GM12878 (cell line): ENCODE measurements around the gene SCCPDH.

Experiments
- BHLHE40 ChIP-seq, 2 experiments: fragments of 450-650 bp in 1 of 2; IDR thresholded peaks; 2 replicates each; pipeline ENCODE4 v1.6.1; 2011 to 2017; ENCODE audit warnings: low read depth in 2 of 2, borderline replicate concordance in 1 of 2, improper control_type of control experiment in 1 of 2, low read length in 1 of 2, mild to moderate bottlenecking in 1 of 2
- CHD1 ChIP-seq: IDR thresholded peaks from 2 replicates; pipeline ENCODE4 v1.6.1; 2012; ENCODE audit warnings: low read depth, low read length, improper control_type of control experiment
- EGR1 ChIP-seq, 2 experiments: IDR thresholded peaks; 1 replicate in 1 of 2; 2 replicates in 1 of 2; pipeline ENCODE4 v1.6.1; 2011 to 2012; ENCODE audit warnings: low read depth in 2 of 2, low read length in 2 of 2, borderline replicate concordance in 1 of 2, mild to moderate bottlenecking in 1 of 2, moderate library complexity in 1 of 2
- FOS ChIP-seq: IDR thresholded peaks from 3 replicates; pipeline ENCODE4 v1.6.1; 2011; ENCODE audit warnings: borderline replicate concordance; ENCODE audit not compliant: insufficient read length; ENCODE audit errors: extremely low read depth
- HDGF ChIP-seq: fragments of 450-650 bp; IDR thresholded peaks from 2 replicates; pipeline ENCODE4 v1.6.1; 2016; ENCODE audit warnings: antibody characterized with exemption
- NR2C1 ChIP-seq: fragments of 450-650 bp; IDR thresholded peaks from 2 replicates; pipeline ENCODE4 v1.6.1; 2017; ENCODE audit warnings: antibody characterized with exemption, mild to moderate bottlenecking, moderate library complexity
- PAX5 ChIP-seq: IDR thresholded peaks from 2 replicates; pipeline ENCODE4 v1.6.1; 2011; ENCODE audit warnings: low read depth, low read length, borderline replicate concordance
- POLR2A ChIP-seq: IDR thresholded peaks from 2 replicates; pipeline ENCODE4 v1.6.1; 2011; ENCODE audit warnings: low read depth, mild to moderate bottlenecking, low read length
- POLR2AphosphoS5 ChIP-seq: IDR thresholded peaks from 2 replicates; pipeline ENCODE4 v1.6.1; 2011; ENCODE audit warnings: mild to moderate bottlenecking, low read length, inconsistent platforms
- ZNF384 ChIP-seq: IDR thresholded peaks from 2 replicates; pipeline ENCODE4 v1.6.1; 2012; ENCODE audit warnings: low read depth, mild to moderate bottlenecking, low read length, improper control_type of control experiment, borderline replicate concordance
- TF ChIP-seq, protein P1 (sequence below), 3 experiments: IDR thresholded peaks in 2 of 3; conservative IDR thresholded peaks in 1 of 3; 2 replicates each; pipeline ENCODE4 v1.5.1; 2011; ENCODE audit warnings: low read depth in 3 of 3, low read length in 3 of 3, mild to moderate bottlenecking in 3 of 3, control low read depth in 2 of 3, moderate library complexity in 2 of 3, inconsistent platforms in 1 of 3, mixed read lengths in 1 of 3; ENCODE audit not compliant: control insufficient read depth in 2 of 3, insufficient read depth in 1 of 3; ENCODE audit errors: extremely low read depth in 1 of 3

DNA sequence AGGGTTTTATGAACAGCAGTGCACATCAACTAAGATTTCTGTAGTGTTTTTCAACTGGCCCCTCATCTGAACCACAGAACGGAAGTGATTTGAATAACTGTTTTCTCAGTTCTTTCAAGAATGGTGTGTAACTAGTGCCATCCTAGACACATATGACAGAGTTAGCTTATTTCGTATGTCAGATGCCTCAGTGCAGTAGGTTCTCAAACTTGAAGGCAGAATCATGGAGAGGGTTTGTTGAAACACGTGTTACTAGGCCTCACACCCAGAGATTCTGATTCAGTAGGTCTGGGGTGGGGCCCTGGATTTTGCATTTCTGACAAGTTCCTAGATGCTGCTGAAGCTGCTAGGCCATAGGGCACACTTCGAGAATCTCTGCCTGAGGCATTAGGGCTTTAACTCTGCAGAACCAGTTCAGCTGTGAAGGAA, 49.0 kb downstream of the SCCPDH start:
- TF ChIP-seq POLR2A (no peak), POLR2AphosphoS5 (no peak), PAX5 (peak; percentile 84), ZNF384 (no peak), BHLHE40 (IDR thresholded peaks at IDR 0.05; ENCODE audit: borderline replicate concordance in 1 of 2, low read depth in 2 of 2, low read length in 1 of 2) (no peak; a peak in 1 of 4 replicates), FOS (no peak), CHD1 (no peak), EGR1 (IDR thresholded peaks at IDR 0.05; ENCODE audit: borderline replicate concordance in 1 of 2, low read depth in 2 of 2, low read length in 2 of 2) (no peak), HDGF (no peak), NR2C1 (no peak)
- TF ChIP-seq, protein P1, sequence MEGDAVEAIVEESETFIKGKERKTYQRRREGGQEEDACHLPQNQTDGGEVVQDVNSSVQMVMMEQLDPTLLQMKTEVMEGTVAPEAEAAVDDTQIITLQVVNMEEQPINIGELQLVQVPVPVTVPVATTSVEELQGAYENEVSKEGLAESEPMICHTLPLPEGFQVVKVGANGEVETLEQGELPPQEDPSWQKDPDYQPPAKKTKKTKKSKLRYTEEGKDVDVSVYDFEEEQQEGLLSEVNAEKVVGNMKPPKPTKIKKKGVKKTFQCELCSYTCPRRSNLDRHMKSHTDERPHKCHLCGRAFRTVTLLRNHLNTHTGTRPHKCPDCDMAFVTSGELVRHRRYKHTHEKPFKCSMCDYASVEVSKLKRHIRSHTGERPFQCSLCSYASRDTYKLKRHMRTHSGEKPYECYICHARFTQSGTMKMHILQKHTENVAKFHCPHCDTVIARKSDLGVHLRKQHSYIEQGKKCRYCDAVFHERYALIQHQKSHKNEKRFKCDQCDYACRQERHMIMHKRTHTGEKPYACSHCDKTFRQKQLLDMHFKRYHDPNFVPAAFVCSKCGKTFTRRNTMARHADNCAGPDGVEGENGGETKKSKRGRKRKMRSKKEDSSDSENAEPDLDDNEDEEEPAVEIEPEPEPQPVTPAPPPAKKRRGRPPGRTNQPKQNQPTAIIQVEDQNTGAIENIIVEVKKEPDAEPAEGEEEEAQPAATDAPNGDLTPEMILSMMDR (IDR thresholded peaks at IDR 0.05 in 2 of 3, conservative IDR thresholded peaks at IDR 0.05 in 1 of 3; ENCODE audit: control insufficient read depth in 2 of 3, extremely low read depth in 1 of 3, insufficient read depth in 1 of 3, low read depth in 3 of 3, low read length in 3 of 3), result no peak
